Measurements from ENCODE around the gene PRKAG2. TPM values are rescaled to one million over a fixed set of nuclear protein-coding genes. Genes with fewer than 3 reads are reported as not detected.

PRKAG2 gene
- total and polyA plus RNA-seq, 2 of the 8 experiments (the other 6 are each of a cell fraction or from before 2014, with no cell fraction given) = 7.5 to 18.1 TPM

- no peaks in the 10 kb centered on the region for H3K23me2 ChIP-seq (ENCODE audit: low read depth, low read length)
- H3K18ac ChIP-seq (ENCODE audit: extremely low read depth, low read length) = no peak overlapping the region
- WGBS, 2 experiments (ENCODE audit: extremely low coverage in 1 of 2, insufficient coverage in 1 of 2, insufficient read length in 1 of 2, insufficient replicate concordance in 2 of 2, low coverage in 1 of 2, low lambda C conversion rate in 2 of 2, missing lambda C conversion rate in 1 of 2) = 84% methylated on average over 4 of the region's 4 CpGs; no CpG with 5 or more reads in 1 of the 2 experiments
- H3K14ac ChIP-seq (ENCODE audit: insufficient read length) = no peak overlapping the region
- no peak overlapping the region for H2BK120ac ChIP-seq (replicated peaks; ENCODE audit: low read depth, low read length)
- H3K56ac ChIP-seq (replicated peaks; ENCODE audit: insufficient read length, low read depth, low read length) = no peak overlapping the region
- no peaks in the 10 kb centered on the region; the same call in 1 of the 2 replicates for H3K79me1 ChIP-seq (ENCODE audit: low read depth, low read length)
- H3K79me2 ChIP-seq (ENCODE audit: control insufficient read depth in 1 of 2, insufficient read depth in 2 of 2, low read length in 2 of 2) = no peaks in the 10 kb centered on the region
- no peak overlapping the region for H3K27ac ChIP-seq (ENCODE audit: low read depth, low read length)
- H4K5ac ChIP-seq (ENCODE audit: insufficient read length, low read depth, low read length) = no peak overlapping the region
- H3K4ac ChIP-seq (replicated peaks; ENCODE audit: insufficient read length, low read depth, low read length) = no peak overlapping the region
- no peak overlapping the region for H2AFZ ChIP-seq (ENCODE audit: low read length)
- ChIA-PET POLR2A (ENCODE audit: partially characterized antibody) (no interaction called here), CTCF (ENCODE audit: partially characterized antibody) (interaction anchor here (1.4 kb wide), 1 partner anchor 20 kb away, joined by 4 read pairs; no protein-coding TSS in a partner anchor)
- no peak overlapping the region for H2AK5ac ChIP-seq (ENCODE audit: low read depth, low read length)
- no peaks in the 10 kb centered on the region; a peak in 1 of 7 replicates for H3K27me3 ChIP-seq (replicated peaks in 1 of 4; ENCODE audit: control insufficient read depth in 3 of 4, extremely low read depth in 1 of 4, insufficient read depth in 3 of 4, low read length in 3 of 4)
- H2BK20ac ChIP-seq (ENCODE audit: low read length) = no peak overlapping the region
- no peak overlapping the region for H2BK5ac ChIP-seq (ENCODE audit: low read depth, low read length)
- no peak overlapping the region for H3K9ac ChIP-seq (replicated peaks in 1 of 4; ENCODE audit: extremely low read depth in 1 of 4, low read depth in 3 of 4, low read length in 3 of 4)
- H3K4me3 ChIP-seq (ENCODE audit: extremely low read depth in 1 of 4, insufficient read depth in 2 of 4, low read depth in 3 of 4, low read length in 4 of 4) = no peak overlapping the region
- H3K4me2 ChIP-seq (ENCODE audit: insufficient read depth in 1 of 2, low read depth in 2 of 2, low read length in 2 of 2) = no peak overlapping the region
- no peak overlapping the region for H3K23ac ChIP-seq (ENCODE audit: insufficient read length)
- no peak for DNase-seq (ENCODE audit: low read depth in 1 of 2, low spot score in 2 of 2)
- H4K8ac ChIP-seq (ENCODE audit: extremely low read depth, insufficient read depth, low read length) = no peak overlapping the region
- FAIRE-seq = no peak
- H3K9me3 ChIP-seq (ENCODE audit: insufficient read depth in 2 of 2, low read depth in 1 of 2, low read length in 1 of 2) = peaks cover 2 to 3% of the 10 kb centered on the region in 2 experiments; a peak in 3 of 4 replicates
- H4K91ac ChIP-seq (replicated peaks; ENCODE audit: insufficient read length, low read length) = no peak overlapping the region
- no peak overlapping the region for H2BK12ac ChIP-seq (ENCODE audit: low read depth, low read length)
- no peaks in the 10 kb centered on the region for H4K20me1 ChIP-seq (replicated peaks in 1 of 2; ENCODE audit: control insufficient read depth in 1 of 2, insufficient read depth in 2 of 2, low read length in 2 of 2)
- H3K36me3 ChIP-seq (ENCODE audit: control insufficient read depth in 2 of 4, insufficient read depth in 4 of 4, low read length in 3 of 4) = no peaks in the 10 kb centered on the region
- H2BK15ac ChIP-seq (ENCODE audit: low read length) = no peak overlapping the region
- H3K4me1 ChIP-seq (replicated peaks in 1 of 4; ENCODE audit: control insufficient read depth in 3 of 4, insufficient read depth in 4 of 4, low read length in 3 of 4) = no peaks in the 10 kb centered on the region
- TF ChIP-seq TAF1 (IDR thresholded peaks at IDR 0.05; ENCODE audit: low read depth, low read length) (no peak), BCL11A (IDR thresholded peaks at IDR 0.05; ENCODE audit: low read depth in 2 of 2, low read length in 2 of 2) (no peak), TAF7 (optimal IDR thresholded peaks at IDR 0.05; ENCODE audit: borderline replicate concordance, low read depth, low read length) (no peak), MAFK (IDR thresholded peaks at IDR 0.05; ENCODE audit: low read depth, low read length) (no peak), RBBP5 (IDR thresholded peaks at IDR 0.05; ENCODE audit: borderline replicate concordance, low read depth, low read length) (no peak), SAP30 (IDR thresholded peaks at IDR 0.05; ENCODE audit: insufficient read depth, insufficient replicate concordance, low read length) (no peak), CTCF (IDR thresholded peaks at IDR 0.05; ENCODE audit: control extremely low read depth in 1 of 3, insufficient read depth in 1 of 3, low read depth in 1 of 3, low read length in 3 of 3) (no peak), SIX5 (IDR thresholded peaks at IDR 0.05; ENCODE audit: low read depth, low read length) (no peak), GABPA (IDR thresholded peaks at IDR 0.05; ENCODE audit: borderline replicate concordance, insufficient read depth, low read length) (no peak), SIRT6 (IDR thresholded peaks at IDR 0.05; ENCODE audit: low read length) (no peak), JUND (IDR thresholded peaks at IDR 0.05; ENCODE audit: low read length) (no peak), TCF12 (IDR thresholded peaks at IDR 0.05; ENCODE audit: low read depth, low read length) (no peak)
Observed at GRCh38 chr7:151650161-151650560, 226.8 kb downstream of the PRKAG2 start.

Data from H1 (cell line).